ENCODE results near the gene PTCHD1.

The PTCHD1 gene

DNA sequence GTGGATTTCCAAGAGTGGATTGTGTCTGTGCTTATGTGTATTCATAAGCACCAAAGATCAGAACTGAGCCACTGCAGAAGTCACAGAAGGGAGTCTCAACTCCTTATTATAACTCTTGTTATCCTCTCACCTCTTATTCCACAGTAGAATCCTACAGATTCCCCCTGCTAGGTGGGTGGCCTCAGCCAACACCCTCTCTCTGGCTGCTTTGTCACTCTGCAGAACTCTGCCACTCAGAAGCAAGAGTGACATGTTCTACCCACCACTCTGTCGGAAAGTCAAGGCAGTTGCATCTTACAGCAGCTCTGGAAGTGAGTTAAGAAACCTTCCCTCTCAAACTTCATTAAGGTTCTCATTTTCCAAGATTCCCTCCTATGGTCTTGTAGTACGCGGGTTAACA is 41.9 kb downstream of the PTCHD1 start:
- DNase-seq (ENCODE audit: extremely low read depth, low read depth) = no peak

DNA sequence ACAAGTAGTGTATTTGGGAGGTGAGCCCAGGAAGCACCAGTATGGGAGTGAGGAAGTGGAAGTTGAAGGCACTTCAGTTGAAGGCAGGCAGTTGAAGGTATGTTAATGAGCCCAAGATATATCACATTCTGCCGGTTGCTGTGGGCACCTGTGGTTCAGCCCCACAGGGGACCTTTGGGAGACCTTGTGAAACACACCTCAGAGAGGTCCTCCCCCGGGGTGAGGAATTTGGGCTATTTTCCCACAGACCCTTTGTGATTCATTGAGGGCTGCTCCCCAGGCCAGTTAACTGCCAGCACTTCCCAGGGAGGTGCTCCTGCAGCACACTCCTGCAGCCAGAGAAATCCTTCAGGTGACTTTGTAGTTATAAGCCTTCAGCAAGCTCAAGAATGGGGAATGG is 45.9 kb downstream of the PTCHD1 start:
- DNase-seq (ENCODE audit: extremely low read depth, low read depth) = no peak
- TF ChIP-seq, protein P1, sequence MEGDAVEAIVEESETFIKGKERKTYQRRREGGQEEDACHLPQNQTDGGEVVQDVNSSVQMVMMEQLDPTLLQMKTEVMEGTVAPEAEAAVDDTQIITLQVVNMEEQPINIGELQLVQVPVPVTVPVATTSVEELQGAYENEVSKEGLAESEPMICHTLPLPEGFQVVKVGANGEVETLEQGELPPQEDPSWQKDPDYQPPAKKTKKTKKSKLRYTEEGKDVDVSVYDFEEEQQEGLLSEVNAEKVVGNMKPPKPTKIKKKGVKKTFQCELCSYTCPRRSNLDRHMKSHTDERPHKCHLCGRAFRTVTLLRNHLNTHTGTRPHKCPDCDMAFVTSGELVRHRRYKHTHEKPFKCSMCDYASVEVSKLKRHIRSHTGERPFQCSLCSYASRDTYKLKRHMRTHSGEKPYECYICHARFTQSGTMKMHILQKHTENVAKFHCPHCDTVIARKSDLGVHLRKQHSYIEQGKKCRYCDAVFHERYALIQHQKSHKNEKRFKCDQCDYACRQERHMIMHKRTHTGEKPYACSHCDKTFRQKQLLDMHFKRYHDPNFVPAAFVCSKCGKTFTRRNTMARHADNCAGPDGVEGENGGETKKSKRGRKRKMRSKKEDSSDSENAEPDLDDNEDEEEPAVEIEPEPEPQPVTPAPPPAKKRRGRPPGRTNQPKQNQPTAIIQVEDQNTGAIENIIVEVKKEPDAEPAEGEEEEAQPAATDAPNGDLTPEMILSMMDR (IDR thresholded peaks at IDR 0.05; ENCODE audit: low read depth, low read length) = no peak

More for the DNA sequence above, 41.9 kb downstream of the PTCHD1 start:
- TF ChIP-seq, protein P1 (IDR thresholded peaks at IDR 0.05; ENCODE audit: low read depth, low read length) = no peak

DNA sequence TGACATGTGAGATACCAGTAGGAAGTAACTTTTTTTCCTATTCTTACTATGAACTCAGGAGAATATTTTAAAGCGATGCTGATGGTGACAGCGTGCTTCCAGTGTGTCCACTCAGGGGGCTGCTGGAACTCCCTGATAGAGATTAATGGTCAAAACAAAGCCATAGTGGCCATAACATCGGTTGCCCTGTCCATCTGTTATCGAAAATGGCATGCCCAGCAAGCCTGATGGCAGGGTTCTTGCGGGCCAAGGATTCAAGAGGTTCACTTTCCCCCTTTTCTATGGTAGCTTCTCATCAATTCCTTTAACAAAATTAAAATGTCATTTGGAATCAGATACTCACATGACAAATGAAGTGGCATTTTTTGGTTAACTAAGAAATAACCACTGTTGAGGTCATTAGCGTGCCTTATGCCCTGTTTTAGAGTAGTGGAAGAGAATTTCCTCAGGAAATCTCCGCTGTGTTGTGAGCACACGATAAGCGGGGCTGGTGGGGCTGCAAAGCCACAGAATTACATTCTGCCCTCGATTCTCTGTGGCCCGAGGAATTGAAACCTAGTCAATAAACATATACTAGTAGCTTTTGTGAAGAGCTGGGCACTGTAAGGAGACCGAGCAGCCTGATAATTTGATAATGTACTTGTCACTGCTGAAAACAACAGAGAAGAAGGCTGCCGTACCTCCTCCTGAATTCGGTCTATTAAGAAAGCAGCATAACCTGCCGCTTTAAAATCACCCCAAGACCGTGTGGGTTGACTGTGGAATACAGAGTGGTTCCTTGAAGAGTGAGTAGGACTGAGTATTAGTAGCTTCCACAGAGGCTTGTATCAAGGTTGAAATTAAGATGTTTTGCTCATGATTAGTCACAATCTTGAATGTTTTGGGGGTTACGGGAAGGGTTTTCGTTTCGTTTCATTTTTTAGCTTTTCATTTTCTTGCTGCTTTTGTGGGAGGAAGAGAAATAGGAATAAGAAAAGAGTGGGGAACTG is 46.7 kb downstream of the PTCHD1 start:
- DNase-seq (ENCODE audit: extremely low read depth, low read depth) = no peak
- TF ChIP-seq, protein P1 (IDR thresholded peaks at IDR 0.05; ENCODE audit: low read depth, low read length) = no peak

DNA sequence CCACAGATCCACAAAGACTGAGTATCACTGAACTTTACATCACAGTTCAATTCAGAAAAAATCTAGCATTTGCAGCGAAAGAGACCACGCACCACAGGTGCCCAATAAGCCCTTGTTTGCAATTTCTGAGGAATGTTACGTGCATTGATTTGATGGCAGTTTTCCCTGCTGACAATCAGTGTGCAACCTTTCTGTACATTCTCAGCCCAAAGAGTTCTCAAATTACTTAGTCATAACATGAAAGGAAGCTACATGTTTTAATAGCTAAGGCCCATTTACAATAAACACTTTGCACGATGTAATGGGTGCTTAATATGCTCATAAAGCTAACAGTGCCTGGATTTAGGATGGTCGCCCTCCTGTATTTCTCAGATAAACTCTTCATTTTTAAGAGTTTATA is 47.9 kb downstream of the PTCHD1 start:
- TF ChIP-seq, protein P1 (IDR thresholded peaks at IDR 0.05; ENCODE audit: low read depth, low read length) = no peak
- no peak for DNase-seq (ENCODE audit: extremely low read depth, low read depth)

DNA sequence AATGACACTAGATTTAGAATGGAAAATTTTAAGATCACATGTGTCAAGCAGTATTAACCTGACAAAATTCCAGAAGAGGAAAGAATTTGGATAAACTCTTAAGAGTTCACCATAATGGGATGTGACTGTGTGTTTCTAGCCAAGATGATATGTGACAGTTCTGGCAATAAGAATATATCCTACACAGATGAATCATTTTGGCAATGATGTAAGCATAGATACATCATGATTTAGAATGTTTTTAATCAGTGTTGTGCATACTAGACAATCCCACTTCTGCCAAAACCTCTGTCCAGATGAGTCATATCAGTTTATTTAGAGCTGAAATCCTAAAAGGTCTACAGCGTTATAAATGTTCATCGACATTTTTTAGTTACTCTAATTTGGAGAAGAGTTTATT is 48.8 kb downstream of the PTCHD1 start:
- DNase-seq (ENCODE audit: extremely low read depth, low read depth) = no peak
- TF ChIP-seq, protein P1 (IDR thresholded peaks at IDR 0.05; ENCODE audit: low read depth, low read length) = no peak

DNA sequence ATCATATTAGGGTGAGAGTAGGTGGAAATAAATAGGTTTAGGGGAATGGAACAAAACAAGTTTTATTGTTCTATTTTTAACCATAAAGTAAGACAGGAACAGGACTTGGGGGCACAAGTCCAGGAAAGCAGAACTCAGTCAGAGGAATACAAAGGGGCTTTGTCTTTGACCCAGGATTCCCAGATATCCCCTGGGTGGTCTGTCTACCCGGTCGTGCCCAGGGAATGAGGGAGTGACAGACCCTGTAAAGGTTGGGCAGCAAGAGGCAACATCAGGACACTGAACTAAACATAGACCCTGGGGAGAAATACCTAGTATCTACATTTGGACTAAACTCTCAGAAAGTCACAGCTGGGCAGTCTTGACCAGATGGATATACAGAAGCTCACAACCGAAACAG is 50.6 kb downstream of the PTCHD1 start:
- TF ChIP-seq, protein P1 (IDR thresholded peaks at IDR 0.05; ENCODE audit: low read depth, low read length) = no peak
- DNase-seq (ENCODE audit: extremely low read depth, low read depth) = no peak

DNA sequence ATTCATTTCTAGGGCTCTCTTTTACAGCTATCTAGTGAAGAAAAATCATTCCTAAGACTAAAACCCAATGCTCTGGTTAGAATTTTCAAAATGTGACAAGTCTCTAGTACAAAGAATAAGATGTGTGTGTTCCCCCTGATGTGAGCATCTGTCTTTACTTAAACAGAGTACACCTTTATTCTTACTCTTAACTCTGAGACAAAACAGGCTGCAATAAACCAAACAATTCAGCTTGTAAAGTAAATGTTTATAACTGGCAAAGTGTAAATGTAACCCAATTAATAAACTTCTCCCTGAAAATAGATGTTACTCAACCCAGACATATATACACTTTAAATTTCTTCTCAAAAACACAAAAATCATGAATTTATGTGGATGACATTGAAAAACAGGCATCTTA is 51.6 kb downstream of the PTCHD1 start:
- TF ChIP-seq, protein P1 (IDR thresholded peaks at IDR 0.05; ENCODE audit: low read depth, low read length) = no peak
- DNase-seq (ENCODE audit: extremely low read depth, low read depth) = no peak

All from AG09319 (cell line).